OCI-LY1 (cell line): ENCODE data around the gene GNA14.

Source experiments
- H2AFZ ChIP-seq: fragments of 200-600 bp; sonication (generic), shearing (Covaris generic); 2 replicates; pipeline ENCODE4 v1.6.0; 2014; ENCODE audit warnings: antibody characterized with exemption, mild to moderate bottlenecking, low read length
- H3F3A ChIP-seq: fragments of 200-600 bp; sonication (generic), shearing (Covaris generic); 2 replicates; pipeline ENCODE4 v1.6.0; 2014; ENCODE audit warnings: mild to moderate bottlenecking, antibody characterized with exemption, low read length, moderate library complexity; ENCODE audit not compliant: insufficient read depth
- H3K27ac ChIP-seq: fragments of 200-600 bp; sonication (generic); 2 replicates; pipeline ENCODE4 v1.5.1; 2014; ENCODE audit warnings: low read length, mixed run types, mild to moderate bottlenecking, low read depth; ENCODE audit not compliant: poor library complexity, severe bottlenecking
- H3K27me3 ChIP-seq: fragments of 200-600 bp; sonication (generic); 2 replicates; pipeline ENCODE4 v1.6.0; 2014; ENCODE audit warnings: antibody characterized with exemption, mild to moderate bottlenecking, low read length, moderate library complexity; ENCODE audit not compliant: insufficient read depth
- H3K36me3 ChIP-seq: fragments of 200-600 bp; sonication (generic); 2 replicates; pipeline ENCODE4 v1.6.1; 2014; ENCODE audit warnings: mild to moderate bottlenecking, antibody characterized with exemption, low read length, moderate library complexity, mixed read lengths; ENCODE audit not compliant: insufficient read depth
- H3K4me1 ChIP-seq: fragments of 200-600 bp; sonication (generic); 2 replicates; pipeline ENCODE4 v1.5.1; 2014; ENCODE audit warnings: mild to moderate bottlenecking, low read length, moderate library complexity; ENCODE audit not compliant: insufficient read depth, severe bottlenecking
- H3K4me2 ChIP-seq: fragments of 200-600 bp; sonication (generic), shearing (Covaris generic); 2 replicates; pipeline ENCODE4 v1.6.1; 2014; ENCODE audit warnings: low read length
- H3K4me3 ChIP-seq: fragments of 200-600 bp; sonication (generic); 2 replicates; pipeline ENCODE4 v1.5.1; 2014; ENCODE audit warnings: low read length, low read depth, mild to moderate bottlenecking, mixed read lengths; ENCODE audit not compliant: poor library complexity, severe bottlenecking
- H3K79me2 ChIP-seq: fragments of 200-600 bp; shearing (Covaris generic); 2 replicates; pipeline ENCODE4 v1.6.1; 2016; ENCODE audit warnings: mixed run types, low read length, mixed read lengths; ENCODE audit not compliant: insufficient read depth
- H3K9ac ChIP-seq: fragments of 200-600 bp; sonication (generic), shearing (Covaris generic); 2 replicates; pipeline ENCODE4 v1.6.1; 2014; ENCODE audit warnings: mild to moderate bottlenecking, low read length, mixed read lengths
- H3K9me2 ChIP-seq: fragments of 200-600 bp; sonication (generic), shearing (Covaris generic); 2 replicates; pipeline ENCODE4 v1.6.1; 2014; ENCODE audit warnings: low read depth, mild to moderate bottlenecking, low read length, mixed read lengths
- H3K9me3 ChIP-seq: fragments of 200-600 bp; shearing (Covaris generic); 2 replicates; pipeline ENCODE4 v1.6.1; 2014; ENCODE audit warnings: low read length, mixed read lengths
- H4K20me1 ChIP-seq: fragments of 200-600 bp; sonication (generic), shearing (Covaris generic); 2 replicates; pipeline ENCODE4 v1.6.0; 2016; ENCODE audit warnings: mild to moderate bottlenecking, low read length; ENCODE audit not compliant: insufficient read depth
- EZH2 ChIP-seq: fragments of 200-600 bp; sonication (generic), shearing (Covaris generic); IDR thresholded peaks from 2 replicates; pipeline ENCODE4 v1.8.0; 2017; ENCODE audit warnings: borderline replicate concordance, mixed run types, mild to moderate bottlenecking, antibody characterized with exemption, low read length, moderate library complexity, mixed read lengths
- TF ChIP-seq, protein P1 (sequence below): fragments of 200-600 bp; sonication (generic), shearing (Covaris generic); IDR thresholded peaks from 2 replicates; pipeline ENCODE4 v1.5.1; 2017; ENCODE audit warnings: mild to moderate bottlenecking, antibody characterized with exemption, low read length, moderate library complexity, mixed read lengths

GNA14 gene

GRCh38 chr9:77516781-77517180 lies 131.3 kb downstream of the GNA14 start:
- Histone ChIP-seq H4K20me1 (no peaks in the 10 kb centered on the region), H3K27me3 (no peaks in the 10 kb centered on the region), H3K9me2 (no peaks in the 10 kb centered on the region), H3K36me3 (no peaks in the 10 kb centered on the region), H3K9ac (no peak overlapping the region), H3K9me3 (no peaks in the 10 kb centered on the region), H3F3A (no peaks in the 10 kb centered on the region), H3K4me3 (no peak overlapping the region), H3K4me1 (no peaks in the 10 kb centered on the region), H3K27ac (no peak overlapping the region), H2AFZ (no peak overlapping the region), H3K79me2 (no peaks in the 10 kb centered on the region), H3K4me2 (no peak overlapping the region)
- no peak for TF ChIP-seq EZH2
- TF ChIP-seq, protein P1, sequence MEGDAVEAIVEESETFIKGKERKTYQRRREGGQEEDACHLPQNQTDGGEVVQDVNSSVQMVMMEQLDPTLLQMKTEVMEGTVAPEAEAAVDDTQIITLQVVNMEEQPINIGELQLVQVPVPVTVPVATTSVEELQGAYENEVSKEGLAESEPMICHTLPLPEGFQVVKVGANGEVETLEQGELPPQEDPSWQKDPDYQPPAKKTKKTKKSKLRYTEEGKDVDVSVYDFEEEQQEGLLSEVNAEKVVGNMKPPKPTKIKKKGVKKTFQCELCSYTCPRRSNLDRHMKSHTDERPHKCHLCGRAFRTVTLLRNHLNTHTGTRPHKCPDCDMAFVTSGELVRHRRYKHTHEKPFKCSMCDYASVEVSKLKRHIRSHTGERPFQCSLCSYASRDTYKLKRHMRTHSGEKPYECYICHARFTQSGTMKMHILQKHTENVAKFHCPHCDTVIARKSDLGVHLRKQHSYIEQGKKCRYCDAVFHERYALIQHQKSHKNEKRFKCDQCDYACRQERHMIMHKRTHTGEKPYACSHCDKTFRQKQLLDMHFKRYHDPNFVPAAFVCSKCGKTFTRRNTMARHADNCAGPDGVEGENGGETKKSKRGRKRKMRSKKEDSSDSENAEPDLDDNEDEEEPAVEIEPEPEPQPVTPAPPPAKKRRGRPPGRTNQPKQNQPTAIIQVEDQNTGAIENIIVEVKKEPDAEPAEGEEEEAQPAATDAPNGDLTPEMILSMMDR: no peak

GRCh38 chr9:77514886-77515711 lies 133.0 kb downstream of the GNA14 start:
- H2AFZ ChIP-seq: no peak overlapping the region
- TF ChIP-seq, protein P1: no peak
- TF ChIP-seq EZH2: no peak
- H4K20me1 ChIP-seq: no peaks in the 10 kb centered on the region
- no peak overlapping the region for H3K9ac ChIP-seq
- no peaks in the 10 kb centered on the region for H3K9me3 ChIP-seq
- H3F3A ChIP-seq: no peaks in the 10 kb centered on the region
- no peak overlapping the region for H3K4me2 ChIP-seq
- H3K27me3 ChIP-seq: no peaks in the 10 kb centered on the region
- no peaks in the 10 kb centered on the region for H3K79me2 ChIP-seq
- H3K4me3 ChIP-seq: no peak overlapping the region
- no peaks in the 10 kb centered on the region for H3K36me3 ChIP-seq
- H3K9me2 ChIP-seq: no peaks in the 10 kb centered on the region
- H3K4me1 ChIP-seq: no peaks in the 10 kb centered on the region
- H3K27ac ChIP-seq: no peak overlapping the region

DNA sequence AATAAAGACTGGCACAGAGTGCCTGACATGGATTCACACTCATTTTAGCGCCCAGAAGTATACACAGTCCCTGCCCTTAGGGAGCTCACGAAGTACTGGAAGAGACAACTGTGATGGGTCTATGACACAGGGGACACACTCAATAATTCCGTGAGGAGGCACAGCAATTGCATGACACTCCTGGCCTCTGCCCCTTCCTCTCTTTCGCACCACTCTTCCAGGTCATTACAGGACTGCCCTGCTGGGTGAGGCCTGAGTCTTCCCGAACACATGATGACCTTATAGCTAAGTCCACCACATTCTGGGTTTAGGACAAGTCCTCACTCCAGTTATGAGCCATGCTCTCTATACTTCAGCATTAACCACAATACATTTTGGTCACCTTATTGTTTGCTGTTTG lies 134.7 kb downstream of the GNA14 start:
- H3K9me2 ChIP-seq: no peaks in the 10 kb centered on the region
- TF ChIP-seq, protein P1: no peak
- no peak for TF ChIP-seq EZH2

More for the DNA sequence above, 134.7 kb downstream of the GNA14 start:
- Histone ChIP-seq H3F3A (no peaks in the 10 kb centered on the region), H3K4me3 (no peak overlapping the region), H3K9me3 (no peaks in the 10 kb centered on the region), H3K4me1 (no peaks in the 10 kb centered on the region), H3K9ac (no peak overlapping the region), H3K27ac (no peak overlapping the region), H3K79me2 (no peaks in the 10 kb centered on the region), H3K36me3 (no peaks in the 10 kb centered on the region), H3K4me2 (no peak overlapping the region), H2AFZ (no peak overlapping the region), H4K20me1 (no peaks in the 10 kb centered on the region), H3K27me3 (no peaks in the 10 kb centered on the region)
